GM19025 (cell line): ENCODE measurements around the gene ZFAND2B.

ENCODE experiments used
- ATAC-seq: cut with Tn5 transposase; IDR thresholded peaks from one replicate; pipeline ENCODE4 v1.9.1; 2021; ENCODE audit warnings: mild to moderate bottlenecking, low read depth, moderate library complexity; ENCODE audit not compliant: unreplicated experiment

ZFAND2B gene

DNA sequence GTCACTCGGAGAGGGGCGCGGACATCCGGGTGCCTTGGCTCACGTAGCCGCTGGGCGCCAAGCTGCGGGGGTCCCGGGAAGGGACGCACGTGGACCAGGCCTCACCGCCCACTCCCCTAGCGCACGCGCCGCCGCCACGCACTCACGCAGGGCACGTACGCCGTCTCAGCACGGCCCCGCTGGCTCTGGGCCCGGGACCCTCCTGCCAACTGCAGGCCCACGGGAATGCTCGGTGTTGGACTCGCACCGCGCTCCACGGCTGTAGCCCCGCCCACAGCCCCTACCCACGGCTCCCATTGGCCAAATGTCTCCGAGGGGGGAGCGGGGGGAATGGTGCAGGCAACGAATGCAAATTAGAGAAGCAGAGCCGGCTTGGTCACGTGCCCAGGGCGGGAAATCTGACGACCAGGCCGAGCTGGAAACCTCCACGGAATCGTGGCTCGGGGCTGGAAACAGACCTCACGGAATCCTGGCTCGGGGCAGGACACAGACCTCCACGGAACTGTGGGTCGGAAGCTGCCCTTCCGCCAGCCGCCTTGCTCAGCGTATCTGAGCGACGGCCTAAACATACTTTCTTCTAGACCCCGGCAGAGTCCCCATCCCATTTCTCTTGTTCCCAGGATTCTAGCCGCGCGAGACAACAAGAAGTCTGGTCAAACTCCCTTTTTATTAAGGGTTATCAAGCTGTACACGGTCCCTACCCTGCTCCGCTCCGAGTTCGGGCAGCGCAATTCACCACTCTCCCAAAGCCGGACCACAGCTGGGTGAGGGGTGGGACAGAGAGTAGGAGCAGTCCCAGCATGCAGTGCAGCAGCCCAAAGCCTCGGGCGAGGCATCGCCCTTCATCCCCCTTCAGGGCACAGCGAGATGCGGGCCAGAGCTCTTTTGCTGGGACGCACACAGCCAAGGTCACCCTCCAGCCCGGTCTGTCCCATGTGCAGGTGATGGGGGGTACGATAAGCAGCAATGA is 12.4 kb downstream of the ZFAND2B start, which contains the start of gene ABCB6:
TSS of gene ABCB6 (minus strand) at position 227 of the 970 bp plus-strand sequence. CDS start 285 bp downstream, outside the sequence.
- peak; percentile 74 for ATAC-seq

DNA sequence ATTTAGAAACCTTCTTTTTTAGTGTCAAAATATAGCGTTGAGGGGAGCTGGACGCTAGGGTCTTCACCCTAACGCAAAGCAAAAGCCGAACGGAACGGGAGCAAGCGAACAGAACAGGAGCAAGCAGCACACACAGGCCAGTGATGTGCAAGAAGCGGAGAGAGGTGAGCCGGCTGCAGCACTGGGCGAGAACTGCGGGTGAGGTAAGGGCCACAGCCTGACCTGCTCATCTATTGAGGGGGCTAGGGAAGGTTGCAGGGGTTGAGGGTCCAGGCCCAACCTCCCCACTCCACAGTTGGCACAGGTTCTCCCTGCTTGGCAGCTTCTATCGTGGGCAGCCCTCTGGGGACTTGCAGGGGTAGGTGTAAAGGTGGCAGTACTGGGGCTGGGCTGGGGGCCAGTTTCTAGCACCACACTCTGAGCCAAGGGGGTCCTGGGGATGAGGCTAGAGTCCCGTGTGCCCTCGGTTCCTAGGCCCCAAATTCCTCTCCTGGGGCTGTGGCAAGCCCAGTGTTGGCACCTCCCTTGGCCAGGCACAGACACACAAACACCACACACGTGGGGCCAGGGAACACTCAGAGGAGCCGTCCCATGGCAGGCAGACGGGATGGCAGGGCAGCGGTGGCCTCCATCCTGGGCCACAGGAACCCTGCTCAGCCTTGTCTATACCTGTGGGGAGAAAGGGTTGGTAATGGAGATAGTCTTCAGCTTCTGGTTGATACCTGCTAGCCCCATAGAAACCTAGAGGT is 13.4 kb downstream of the ZFAND2B start:
- ATAC-seq, result no peak

DNA sequence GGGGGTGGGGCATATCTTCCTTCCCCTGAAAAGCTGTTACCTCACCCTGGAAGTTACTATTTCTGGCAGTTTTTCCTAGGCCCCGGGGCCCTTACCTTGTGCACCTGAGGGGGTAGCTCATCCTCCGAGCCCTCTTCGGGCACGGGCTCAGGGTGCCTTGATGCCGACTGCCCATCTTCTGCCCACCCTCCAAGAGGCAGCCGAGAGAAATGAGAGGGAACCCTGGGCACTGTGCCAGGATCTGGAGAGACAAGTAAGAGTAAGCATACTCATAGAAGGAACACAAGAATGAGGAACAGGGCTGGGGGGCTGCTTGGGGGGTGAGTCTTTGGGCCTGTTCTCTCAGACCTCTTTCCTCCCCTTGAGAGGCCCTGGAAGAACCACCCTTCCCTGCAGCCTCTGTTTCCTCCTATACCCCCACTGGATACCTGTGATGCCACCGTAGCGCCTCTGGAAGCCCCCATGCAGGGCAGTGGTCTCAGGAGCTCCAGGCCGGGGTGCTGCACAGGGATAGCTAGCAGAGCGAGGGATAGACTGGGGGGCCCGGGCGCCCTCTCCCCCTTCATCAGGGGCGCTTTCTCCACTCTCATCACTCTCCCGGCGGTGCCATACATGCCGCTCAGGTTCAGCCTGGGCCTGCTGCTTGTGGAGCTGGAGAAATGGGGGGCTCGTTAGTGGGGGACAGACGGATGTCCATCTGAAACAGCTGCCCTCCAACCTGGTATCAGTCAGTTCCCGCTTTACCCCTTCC is 14.2 kb downstream of the ZFAND2B start:
- ATAC-seq, result no peak

DNA sequence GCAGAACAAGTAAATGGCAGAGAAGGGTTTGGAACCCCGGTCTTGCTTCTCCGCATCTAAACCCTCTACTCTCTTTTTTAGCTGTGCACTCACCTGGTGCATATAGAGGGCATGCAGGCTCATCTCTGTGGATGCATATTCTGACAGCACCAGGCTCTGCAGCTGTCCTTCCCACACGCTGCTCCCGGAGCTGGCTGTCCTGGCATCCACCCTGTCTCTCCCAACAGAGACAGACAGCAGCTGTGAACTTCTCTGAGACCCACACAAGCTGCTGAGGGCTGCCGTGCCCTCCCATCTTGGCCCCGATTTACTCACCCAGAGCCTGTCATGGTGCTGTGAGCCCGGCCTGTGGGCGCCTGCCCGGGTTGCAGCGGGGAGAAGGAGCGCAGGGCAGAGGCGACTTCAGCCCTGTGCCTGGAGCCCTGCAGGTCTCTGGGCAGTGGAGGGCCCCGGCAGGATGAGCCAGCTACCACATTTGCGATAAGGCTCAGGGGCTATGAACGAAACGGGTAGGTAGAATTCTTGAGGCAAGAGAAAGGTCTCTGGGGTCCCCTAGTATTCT is 15.5 kb downstream of the ZFAND2B start:
- ATAC-seq, result no peak

DNA sequence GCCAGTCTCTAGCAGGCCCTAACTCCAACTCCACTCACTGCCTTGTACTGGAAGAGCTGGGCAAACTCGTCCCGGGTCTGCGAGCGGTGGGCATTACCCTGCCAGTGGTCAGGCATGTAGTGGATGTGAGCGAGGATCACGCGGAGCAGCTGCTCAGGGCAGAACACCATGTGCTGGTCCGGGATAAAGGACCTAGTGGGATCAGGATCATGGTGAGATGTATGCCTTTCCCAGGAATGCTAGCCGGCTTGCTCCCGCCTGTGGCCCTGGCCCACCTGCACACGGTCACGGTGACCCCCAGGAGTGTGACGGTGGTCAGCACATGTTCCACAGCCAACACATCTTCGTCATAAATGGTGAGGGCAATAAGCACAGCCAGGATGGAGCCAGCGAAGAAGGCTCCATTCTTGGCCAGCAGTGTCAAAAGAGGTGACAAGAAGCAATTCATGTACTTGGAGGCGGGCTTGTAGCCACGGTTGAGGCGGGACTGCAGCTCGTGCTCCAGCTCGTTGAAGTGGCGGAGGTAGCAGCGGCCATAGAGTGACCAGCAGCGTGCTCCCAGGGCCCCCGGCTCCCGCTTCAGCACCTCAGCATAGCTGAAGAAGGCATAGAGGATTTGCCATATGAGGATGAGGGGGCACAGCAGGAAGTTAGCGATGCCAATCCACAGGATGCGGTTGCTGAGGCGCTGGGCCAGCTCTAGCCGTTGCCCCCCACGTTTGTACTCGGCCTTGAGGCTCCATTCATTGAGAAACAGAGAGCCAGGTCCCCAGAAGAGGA is 17.4 kb downstream of the ZFAND2B start:
- no peak for ATAC-seq

DNA sequence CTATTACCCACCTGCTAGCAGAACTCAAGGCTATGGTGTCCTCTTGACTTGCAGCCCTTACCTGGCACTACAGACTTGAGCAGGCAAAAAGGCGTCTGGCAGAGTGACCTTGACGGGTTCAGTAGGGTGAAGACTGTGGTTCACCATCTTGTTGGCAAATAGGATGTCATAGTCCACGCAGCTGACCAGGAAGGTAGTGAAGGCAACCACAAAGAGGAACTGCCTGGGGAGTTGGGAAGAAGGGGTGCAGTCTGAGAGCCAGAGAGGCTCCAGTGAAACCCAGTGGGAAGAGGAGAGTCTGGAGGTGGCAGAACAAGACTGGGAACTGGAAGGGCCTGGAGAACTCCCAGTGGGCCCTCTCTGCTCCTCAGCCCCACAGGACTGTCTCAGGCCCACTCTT is 18.8 kb downstream of the ZFAND2B start:
- no peak for ATAC-seq

DNA sequence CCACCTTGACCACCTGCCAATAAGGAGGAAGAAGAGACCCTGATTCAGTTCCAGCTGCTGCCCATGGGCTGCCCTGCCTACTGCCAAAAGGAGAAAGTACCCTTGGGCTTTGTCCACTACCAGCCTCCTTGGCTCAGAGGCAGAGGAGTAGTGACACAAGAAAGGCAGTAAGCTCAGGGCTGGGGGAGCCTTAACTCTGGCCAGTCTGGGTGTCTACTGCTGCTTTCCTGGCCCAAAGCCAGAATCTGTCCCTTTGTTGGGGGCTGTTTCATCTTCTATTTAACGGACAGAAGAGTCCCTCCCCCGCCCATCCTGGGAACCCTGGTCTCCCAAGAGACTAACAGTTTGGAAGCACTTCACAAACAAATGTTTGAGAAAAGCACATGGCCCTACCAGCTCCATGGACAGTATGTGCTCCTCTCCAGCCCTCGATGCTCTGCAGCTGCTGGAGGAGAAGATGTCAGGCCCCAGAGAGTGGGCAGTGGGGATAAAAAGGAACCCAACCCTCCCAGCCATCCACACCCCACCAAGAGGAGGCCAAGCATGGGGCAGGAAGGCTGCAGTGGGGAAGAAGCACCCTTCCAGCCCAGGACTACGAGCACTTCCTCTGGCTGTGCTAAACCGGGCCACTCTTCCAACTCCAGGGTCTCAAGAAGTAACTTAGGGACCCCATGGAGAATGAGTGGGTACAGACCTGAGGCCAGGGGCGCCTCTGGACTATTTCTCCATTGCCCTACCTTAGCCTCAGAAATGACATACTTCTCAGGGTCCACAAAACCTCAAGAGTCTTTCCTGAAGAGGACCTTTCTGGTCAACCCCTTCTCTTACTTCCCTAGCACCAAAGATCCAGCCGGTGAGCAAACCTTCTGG is 21.7 kb downstream of the ZFAND2B start:
- no peak for ATAC-seq

DNA sequence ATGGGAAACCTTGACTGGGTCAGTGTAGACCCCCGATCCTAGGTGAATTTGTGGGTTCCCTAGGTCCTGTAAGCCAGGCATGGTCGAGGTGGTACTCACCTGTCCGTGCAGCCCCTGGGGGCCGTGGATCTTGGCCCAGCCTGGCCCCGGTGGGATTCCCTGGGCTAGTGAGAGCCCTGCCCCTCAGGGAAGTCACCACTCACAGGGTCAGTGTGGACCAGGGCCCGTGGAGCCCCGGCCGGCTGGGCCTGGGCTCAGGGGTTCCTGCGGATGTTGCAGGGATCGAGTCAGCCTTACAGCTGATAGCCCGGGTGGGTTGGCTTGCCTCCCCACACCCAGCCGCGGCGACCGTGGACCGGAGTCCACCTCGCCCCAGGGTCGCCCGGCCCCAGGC is 22.3 kb downstream of the ZFAND2B start:
- peak; percentile 10 for ATAC-seq

DNA sequence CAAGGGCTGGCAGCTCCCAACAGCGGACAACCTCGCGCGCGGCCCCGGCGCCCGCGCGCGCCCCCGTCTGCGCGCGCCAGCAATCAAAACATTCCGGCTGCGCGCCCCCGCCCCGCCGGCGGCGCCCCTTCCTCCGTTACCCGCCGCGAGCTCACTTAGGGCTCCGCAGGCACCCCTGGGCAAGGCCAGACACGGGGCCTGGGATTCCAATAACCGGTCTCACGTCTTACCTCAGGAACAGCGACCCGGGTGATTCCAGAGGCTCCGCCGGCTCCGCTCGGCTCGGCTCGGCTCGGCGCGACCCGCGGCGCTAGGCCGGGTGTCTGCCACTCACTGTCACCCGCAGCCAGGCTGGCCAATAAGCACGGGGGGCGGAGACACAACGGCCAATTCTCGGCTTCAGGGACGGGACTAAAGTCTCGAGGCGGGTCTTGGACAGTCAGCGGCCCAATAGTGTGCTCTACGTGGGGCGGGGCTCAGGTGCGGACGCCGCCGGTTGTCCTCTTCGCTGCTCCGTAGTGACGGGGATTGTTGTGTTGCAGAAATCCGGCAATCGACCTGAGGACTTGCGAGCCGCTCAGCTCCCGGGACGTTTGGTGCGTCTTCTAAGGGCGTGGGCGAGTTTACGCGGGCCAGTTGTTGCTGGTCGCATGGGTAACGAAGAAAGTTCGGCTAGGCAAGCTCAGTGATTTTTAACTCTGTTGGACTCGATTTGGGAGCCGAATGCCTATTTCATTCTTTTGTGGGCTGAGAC is 22.9 kb downstream of the ZFAND2B start, which contains the start of the genes ANKZF1 and ATG9A:
TSS of gene ANKZF1 (plus strand) at position 502 of the 754 bp plus-strand sequence. CDS start 452 bp downstream, outside the sequence.
TSS of gene ATG9A (minus strand) at position 332 of the 754 bp plus-strand sequence. CDS start 1,612 bp downstream, outside the sequence.
- ATAC-seq, result peak; percentile 96

DNA sequence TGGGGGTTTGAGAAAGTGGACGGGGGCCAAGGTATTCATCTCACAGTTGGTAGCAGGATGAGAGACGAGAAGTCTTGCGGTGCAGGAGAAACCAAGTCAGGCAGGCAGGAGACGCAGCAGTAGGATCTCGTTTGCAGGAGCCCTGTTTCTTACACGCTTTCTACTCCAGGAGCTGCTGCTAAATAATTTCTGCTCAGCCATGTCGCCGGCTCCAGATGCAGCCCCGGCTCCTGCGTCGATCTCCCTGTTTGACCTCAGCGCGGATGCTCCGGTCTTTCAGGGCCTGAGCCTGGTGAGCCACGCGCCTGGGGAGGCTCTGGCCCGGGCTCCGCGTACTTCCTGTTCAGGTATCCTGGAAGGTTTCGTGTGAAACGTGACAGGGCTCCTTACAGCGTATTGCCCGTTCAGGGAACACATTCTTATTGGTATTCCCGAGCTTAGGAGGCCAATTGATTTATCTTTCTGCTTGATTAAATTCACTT is 23.5 kb downstream of the ZFAND2B start:
- ATAC-seq, result no peak

DNA sequence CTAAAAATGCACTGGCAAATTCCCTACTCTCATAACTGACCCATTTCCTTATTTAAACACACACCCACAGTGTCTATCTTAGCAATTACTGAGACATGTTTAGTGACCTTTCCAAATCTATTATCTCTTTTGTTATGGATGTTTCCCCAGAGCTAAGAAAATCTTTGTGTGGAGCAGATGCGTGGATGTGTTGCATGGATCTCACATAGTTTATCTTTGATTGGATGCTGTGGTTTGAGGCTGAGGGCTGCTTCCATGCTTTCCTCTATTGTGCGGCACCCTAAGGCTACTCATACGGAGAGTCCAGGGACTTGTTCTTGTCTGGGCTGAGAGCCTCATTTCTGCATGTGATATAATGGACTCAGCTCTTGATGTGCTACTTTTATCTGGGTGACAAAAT is 27.7 kb downstream of the ZFAND2B start:
- no peak for ATAC-seq

DNA sequence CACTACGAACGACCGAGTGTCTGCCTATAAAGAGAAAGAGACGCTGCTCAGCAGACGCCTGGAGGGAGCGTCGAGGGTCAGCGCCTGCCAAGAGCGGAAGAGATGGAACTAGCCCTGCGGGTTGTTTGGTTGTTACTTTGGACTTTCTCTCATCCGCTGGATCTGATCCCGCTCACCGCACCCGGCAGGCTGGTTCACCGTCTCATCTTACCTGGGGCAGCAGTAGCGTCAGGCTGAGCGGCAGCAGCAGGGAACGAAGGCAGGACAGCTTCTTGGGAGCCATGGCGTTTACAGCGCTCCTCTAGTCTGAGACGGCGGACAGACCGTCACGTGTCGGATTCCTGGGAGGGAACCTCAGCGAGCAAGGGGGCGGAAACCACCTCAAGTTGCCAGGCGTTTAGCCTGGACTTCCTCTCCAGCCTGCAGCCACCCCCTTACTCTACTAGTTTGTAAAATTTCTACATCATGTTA is 36.7 kb downstream of the ZFAND2B start:
- no peak for ATAC-seq

DNA sequence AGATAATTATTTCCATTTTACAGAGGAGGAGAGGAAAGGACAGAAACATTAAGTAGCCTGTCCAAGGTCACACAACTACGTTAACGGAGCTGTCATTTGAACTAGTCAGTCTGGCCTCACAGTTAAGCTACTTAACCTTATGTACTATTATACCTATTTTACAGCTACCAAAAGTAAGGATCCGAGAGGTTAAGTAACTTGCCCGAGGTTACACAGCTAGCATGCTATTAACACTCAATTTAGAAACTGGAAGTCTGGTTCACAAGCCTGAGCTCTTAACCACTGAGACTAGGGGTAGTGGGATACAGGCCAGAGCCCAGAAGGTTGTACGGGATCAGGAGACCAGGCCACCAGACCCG is 38.2 kb downstream of the ZFAND2B start:
- ATAC-seq, result no peak

DNA sequence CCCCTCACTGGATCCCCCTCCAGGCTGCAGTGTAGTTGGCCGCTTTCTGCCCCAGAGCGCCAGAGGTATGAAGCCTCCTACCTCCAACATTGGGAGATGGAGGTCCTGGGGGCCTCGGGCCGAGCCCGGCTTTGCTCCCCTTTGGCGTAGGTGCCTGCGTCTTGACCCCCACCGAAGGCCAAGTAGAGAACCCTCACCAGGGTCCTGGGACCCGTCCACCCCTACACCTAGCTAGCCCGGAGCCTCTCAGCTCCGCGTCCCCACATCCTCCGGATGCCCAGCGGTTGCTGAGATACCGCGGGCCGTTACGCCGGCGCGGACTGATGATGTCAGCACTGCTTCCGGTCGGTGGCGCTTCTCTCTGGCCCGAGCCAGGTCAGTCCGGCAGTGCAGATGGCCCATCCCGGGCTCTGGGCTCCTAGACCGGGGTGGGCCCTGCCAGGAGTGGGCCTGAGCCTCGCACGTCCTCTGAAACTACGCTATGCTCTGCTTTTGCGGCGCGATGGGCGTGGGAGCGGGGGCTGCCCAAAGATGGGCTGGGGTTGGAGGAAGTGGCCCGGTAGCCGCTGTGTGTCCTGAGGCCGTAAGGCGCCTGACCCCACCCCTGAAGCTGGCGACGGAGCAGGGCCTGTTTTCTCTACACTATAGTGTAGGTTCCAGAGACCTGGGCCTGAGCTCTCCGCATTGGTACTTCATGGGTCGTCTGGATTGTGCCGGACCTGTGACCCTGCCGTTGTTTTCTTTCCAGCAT is 38.7 kb downstream of the ZFAND2B start, which contains the start of the genes GLB1L and STK16:
TSS of gene GLB1L (minus strand) at position 297 of the 751 bp plus-strand sequence. CDS start 1,871 bp downstream, outside the sequence.
TSS of gene STK16 (plus strand) at position 332 of the 751 bp plus-strand sequence. CDS start 521 bp downstream, outside the sequence.
- peak; percentile 57 for ATAC-seq

DNA sequence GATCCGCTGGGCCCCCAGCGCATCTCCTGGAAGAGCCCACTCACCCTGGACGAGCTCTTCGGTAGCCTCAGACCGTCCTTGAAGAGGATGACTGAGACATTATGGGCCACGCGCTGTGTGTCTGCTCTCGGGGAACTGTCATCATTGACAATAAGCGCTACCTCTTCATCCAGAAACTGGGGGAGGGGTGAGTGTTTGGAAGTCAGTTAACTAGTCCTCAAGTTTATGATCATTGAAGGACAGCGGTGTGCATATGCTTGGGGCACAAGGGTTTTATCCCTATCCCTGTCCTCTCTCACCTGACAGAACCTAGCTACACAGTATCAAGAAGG is 39.3 kb downstream of the ZFAND2B start:
- ATAC-seq, result no peak

DNA sequence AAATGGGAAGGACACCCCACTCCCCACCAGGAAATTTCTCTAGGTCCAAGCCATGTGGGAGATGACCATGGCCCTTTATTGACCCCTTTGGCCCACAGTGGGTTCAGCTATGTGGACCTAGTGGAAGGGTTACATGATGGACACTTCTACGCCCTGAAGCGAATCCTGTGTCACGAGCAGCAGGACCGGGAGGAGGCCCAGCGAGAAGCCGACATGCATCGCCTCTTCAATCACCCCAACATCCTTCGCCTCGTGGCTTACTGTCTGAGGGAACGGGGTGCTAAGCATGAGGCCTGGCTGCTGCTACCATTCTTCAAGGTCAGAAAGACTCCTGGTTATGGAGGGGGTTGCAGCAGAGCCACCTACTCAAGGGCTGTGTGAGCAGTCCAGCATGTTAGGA is 40.0 kb downstream of the ZFAND2B start:
- no peak for ATAC-seq
